Endothelial cell of umbilical vein (primary cell): ENCODE data around the gene TXNDC2. TPM values are rescaled to one million over a fixed set of nuclear protein-coding genes. Genes with fewer than 3 reads are reported as not detected.

Source experiments
- BruUV-seq: library from RNA; stranded (reverse); fragments of 400-500 nt; replicated peaks from 2 replicates; lab custom pipeline; 2021; lab: Mats Ljungman, UMichigan
- CTCF ChIA-PET: fragments of 300-600, 350-600 bp; sonication (Branson Sonifier 250); formaldehyde crosslinking; loops from one replicate; lab custom pipeline; 2021; ENCODE audit warnings: antibody characterized with exemption, inconsistent platforms; lab: Charles Lee
- POLR2A ChIA-PET: fragments of 300-600, 350-600 bp; sonication (Branson Sonifier 250); formaldehyde crosslinking; loops from one replicate; lab custom pipeline; 2021; ENCODE audit warnings: antibody characterized with exemption, inconsistent platforms; lab: Charles Lee
- DNase-seq: peaks from one replicate; pipeline ENCODE4 v3.0.0-alpha.2; 2011; ENCODE audit warnings: low read depth, low spot score
- FAIRE-seq: peaks from 2 replicates; lab custom pipeline; 2011; peaks lifted over from hg19 to GRCh38; lab: Jason Lieb, UNC
- H2AFZ ChIP-seq: 2 replicates; pipeline ENCODE4 v1.6.0; 2012; ENCODE audit warnings: low read depth, low read length, control low read depth, inconsistent platforms
- H3K27ac ChIP-seq: 2 replicates; pipeline ENCODE4 v1.5.1; 2011; ENCODE audit warnings: low read depth, mild to moderate bottlenecking, control low read depth, low read length, moderate library complexity; ENCODE audit not compliant: insufficient read depth
- H3K27me3 ChIP-seq, 2 experiments: 2 replicates each; pipeline versions ENCODE4 v1.6.0 to v1.6.1; 2011; ENCODE audit warnings: low read length in 2 of 2, mixed read lengths in 1 of 2; ENCODE audit not compliant: control insufficient read depth in 2 of 2, insufficient read depth in 2 of 2
- H3K36me3 ChIP-seq, 2 experiments: 2 replicates in 1 of 2; 3 replicates in 1 of 2; pipeline ENCODE4 v1.5.1; 2011; ENCODE audit warnings: low read length in 2 of 2, mild to moderate bottlenecking in 1 of 2, moderate library complexity in 1 of 2; ENCODE audit not compliant: control insufficient read depth in 2 of 2, insufficient read depth in 2 of 2; ENCODE audit errors: extremely low read depth in 1 of 2
- H3K4me1 ChIP-seq: 3 replicates; pipeline ENCODE4 v1.5.1; 2011; ENCODE audit warnings: mild to moderate bottlenecking, low read length; ENCODE audit not compliant: control insufficient read depth, insufficient read depth; ENCODE audit errors: extremely low read depth
- H3K4me2 ChIP-seq: 2 replicates; pipeline ENCODE4 v1.6.1; 2011; ENCODE audit warnings: low read length, control low read depth, mixed read lengths; ENCODE audit not compliant: insufficient read depth
- H3K4me3 ChIP-seq, 3 experiments: fragments of 200-600 bp in 1 of 3; sonication (generic), shearing (Covaris generic) in 1 of 3; replicated peaks in 1 of 3; 2 replicates each; pipeline ENCODE4 v1.5.1; 2011 to 2016; ENCODE audit warnings: control low read depth in 3 of 3, low read length in 3 of 3, mild to moderate bottlenecking in 2 of 3, inconsistent platforms in 1 of 3, low read depth in 1 of 3, moderate library complexity in 1 of 3; ENCODE audit not compliant: insufficient read depth in 1 of 3
- H3K79me2 ChIP-seq: 2 replicates; pipeline ENCODE4 v1.6.0; 2012; ENCODE audit warnings: low read length, inconsistent platforms; ENCODE audit not compliant: control insufficient read depth, insufficient read depth
- H3K9ac ChIP-seq: replicated peaks from 2 replicates; pipeline ENCODE3; 2011; ENCODE audit warnings: low read length, control low read depth; ENCODE audit not compliant: insufficient read depth; ENCODE audit errors: extremely low read depth
- H3K9me1 ChIP-seq: replicated peaks from 3 replicates; pipeline ENCODE4 v1.6.0; 2011; ENCODE audit warnings: mild to moderate bottlenecking, low read length; ENCODE audit not compliant: control insufficient read depth, insufficient read depth; ENCODE audit errors: extremely low read depth
- H3K9me3 ChIP-seq: replicated peaks from 2 replicates; pipeline ENCODE4 v1.5.1; 2012; ENCODE audit warnings: low read length, inconsistent platforms; ENCODE audit not compliant: control insufficient read depth, insufficient read depth
- H4K20me1 ChIP-seq: replicated peaks from 2 replicates; pipeline ENCODE3; 2011; ENCODE audit warnings: mild to moderate bottlenecking, low read length; ENCODE audit not compliant: control insufficient read depth, insufficient read depth; ENCODE audit errors: extremely low read depth
- CTCF ChIP-seq, 2 donors: IDR thresholded peaks; 1 replicate in 1 of 2; 2 replicates in 1 of 2; pipeline ENCODE4 v1.5.1; 2011; ENCODE audit warnings: low read length in 2 of 2, mild to moderate bottlenecking in 2 of 2, moderate library complexity in 2 of 2, control low read depth in 1 of 2, inconsistent platforms in 1 of 2, low read depth in 1 of 2; ENCODE audit not compliant: insufficient read depth in 1 of 2; ENCODE audit errors: extremely low read depth in 1 of 2
- EZH2 ChIP-seq: IDR thresholded peaks from 2 replicates; pipeline ENCODE4 v1.6.1; 2012; ENCODE audit warnings: borderline replicate concordance, low read depth, mild to moderate bottlenecking, moderate library complexity, low read length, inconsistent platforms; ENCODE audit not compliant: severe bottlenecking
- FOS ChIP-seq: IDR thresholded peaks from 2 replicates; pipeline ENCODE4 v1.6.1; 2011; ENCODE audit warnings: mild to moderate bottlenecking, low read length, moderate library complexity, borderline replicate concordance; ENCODE audit not compliant: insufficient read depth
- GATA2 ChIP-seq: IDR thresholded peaks from 2 replicates; pipeline ENCODE4 v1.7.0; 2011; ENCODE audit warnings: low read depth, mild to moderate bottlenecking, moderate library complexity, mixed read lengths, low read length; ENCODE audit not compliant: insufficient read length, insufficient read depth
- JUN ChIP-seq: IDR thresholded peaks from 2 replicates; pipeline ENCODE4 v1.6.1; 2011; ENCODE audit warnings: borderline replicate concordance, low read depth; ENCODE audit not compliant: insufficient read length, insufficient read depth
- MYC ChIP-seq: IDR thresholded peaks from one replicate; pipeline ENCODE4 v1.6.1; 2011; ENCODE audit warnings: mild to moderate bottlenecking, low read depth, low read length
- POLR2A ChIP-seq: IDR thresholded peaks from 2 replicates; pipeline ENCODE4 v1.6.1; 2012; ENCODE audit warnings: low read depth, mild to moderate bottlenecking, control low read depth, low read length
- POLR2AphosphoS5 ChIP-seq: IDR thresholded peaks from 2 replicates; pipeline ENCODE4 v1.6.1; 2012; ENCODE audit warnings: low read depth, mild to moderate bottlenecking, control low read depth, low read length, moderate library complexity; ENCODE audit not compliant: insufficient read depth
- dilution Hi-C: fragments of 300-500 bp; cut with MboI; formaldehyde crosslinking; loops from one replicate; pipeline ENCODE4 v1.15.0; 2019; ENCODE audit warnings: low sequenced_read_pairs; ENCODE audit not compliant: extremely low pct_ligation_motif_present
- intact Hi-C: fragments of 100-400 bp; cut with micrococcal nuclease; formaldehyde crosslinking; loops from one replicate; pipeline ENCODE4 v1.10.0; 2022
- polyA plus RNA-seq, 4 experiments: library from polyadenylated mRNA; depleted of rRNA in 3 of 4; stranded (reverse) in 3 of 4; unstranded in 1 of 4; fragments of >200 nt; gene quantifications; 2 replicates each; pipeline versions ENCODE4 v1.2.1 to v1.2.3, GENCODE V29; 2011 to 2012; ENCODE audit warnings: missing spikeins in 1 of 4
- total RNA-seq: library from RNA; stranded (reverse); gene quantifications from 2 replicates; pipeline ENCODE4 v1.2.3, GENCODE V29; 2021
- TF ChIP-seq, protein P1 (sequence below): IDR thresholded peaks from 2 replicates; pipeline ENCODE4 v1.6.1; 2011; ENCODE audit not compliant: insufficient read depth, insufficient read length

The TXNDC2 gene
- total and polyA plus RNA-seq, 2 donors (not counting 3 experiments of a cell fraction or from before 2014, with no cell fraction given): 0.12 TPM; not detected in 1

DNA sequence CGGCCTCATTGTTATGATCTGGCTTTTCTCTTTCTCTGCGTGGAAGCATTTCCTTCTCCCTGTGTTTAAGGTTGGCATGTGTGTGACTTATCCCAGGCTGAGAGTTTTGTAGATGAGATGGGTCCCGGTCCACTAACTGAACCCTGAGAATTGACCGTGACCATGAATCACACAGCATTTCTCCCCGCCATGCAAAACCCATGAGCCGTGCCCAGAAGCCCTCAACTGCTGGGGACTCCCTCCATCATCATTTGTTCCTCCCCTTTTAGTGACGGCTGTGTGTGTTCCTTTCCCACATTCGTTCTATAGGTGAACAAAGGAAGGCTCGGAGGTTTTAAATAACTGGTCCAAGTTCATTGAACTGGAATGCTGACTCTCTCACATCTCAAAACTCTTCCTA is 30.1 kb upstream of the TXNDC2 start:
- intact Hi-C loops: no loop called here
- no peaks in the 10 kb centered on the region for H3K9me3 ChIP-seq
- dilution Hi-C loops: no loop called here
- no peaks in the 10 kb centered on the region for H3K79me2 ChIP-seq
- no peak overlapping the region for H2AFZ ChIP-seq
- no peak for DNase-seq
- H3K4me1 ChIP-seq: no peaks in the 10 kb centered on the region
- TF ChIP-seq CTCF (IDR thresholded peaks at IDR 0.05; ENCODE audit: extremely low read depth in 1 of 2, insufficient read depth in 1 of 2, low read depth in 1 of 2, low read length in 2 of 2) (no peak), POLR2AphosphoS5 (no peak), FOS (no peak), GATA2 (no peak), POLR2A (no peak), MYC (no peak), JUN (no peak), EZH2 (no peak)
- TF ChIP-seq, protein P1, sequence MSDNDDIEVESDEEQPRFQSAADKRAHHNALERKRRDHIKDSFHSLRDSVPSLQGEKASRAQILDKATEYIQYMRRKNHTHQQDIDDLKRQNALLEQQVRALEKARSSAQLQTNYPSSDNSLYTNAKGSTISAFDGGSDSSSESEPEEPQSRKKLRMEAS: no peak
- CTCF ChIA-PET: no interaction called here
- no peak overlapping the region for H3K4me3 ChIP-seq
- no peak overlapping the region for H3K4me2 ChIP-seq
- POLR2A ChIA-PET: no interaction called here
- no peak for FAIRE-seq
- no peak overlapping the region for H3K9ac ChIP-seq
- BruUV-seq: no TSS peak
- no peaks in the 10 kb centered on the region for H3K27me3 ChIP-seq
- H3K9me1 ChIP-seq: no peaks in the 10 kb centered on the region
- no peaks in the 10 kb centered on the region for H4K20me1 ChIP-seq
- no peak overlapping the region for H3K27ac ChIP-seq
- no peaks in the 10 kb centered on the region for H3K36me3 ChIP-seq
